ENCODE data around the gene AXIN1.
"Not testable (repeated sequence)": the region's sequence is repeated elsewhere in the genome, so short reads cannot be mapped to it uniquely, and the experiment has no call there.

AXIN1 gene

DNA sequence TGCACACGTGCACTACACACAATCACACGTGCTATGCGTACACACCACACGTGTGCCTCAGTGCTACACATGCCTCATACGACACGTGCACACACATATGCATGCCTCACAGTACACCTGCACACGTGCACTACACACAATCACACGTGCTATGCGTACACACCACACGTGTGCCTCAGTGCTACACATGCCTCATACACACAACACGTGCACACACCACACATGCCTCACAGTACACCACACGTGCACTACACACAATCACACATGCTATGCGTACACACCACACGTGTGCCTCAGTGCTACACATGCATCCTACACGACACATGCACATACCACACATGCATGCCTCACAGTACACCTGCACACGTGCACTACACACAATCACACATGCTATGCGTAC is 85.0 kb downstream of the AXIN1 start:
- DNase-seq (ENCODE audit: low spot score): not testable (repeated sequence)

DNA sequence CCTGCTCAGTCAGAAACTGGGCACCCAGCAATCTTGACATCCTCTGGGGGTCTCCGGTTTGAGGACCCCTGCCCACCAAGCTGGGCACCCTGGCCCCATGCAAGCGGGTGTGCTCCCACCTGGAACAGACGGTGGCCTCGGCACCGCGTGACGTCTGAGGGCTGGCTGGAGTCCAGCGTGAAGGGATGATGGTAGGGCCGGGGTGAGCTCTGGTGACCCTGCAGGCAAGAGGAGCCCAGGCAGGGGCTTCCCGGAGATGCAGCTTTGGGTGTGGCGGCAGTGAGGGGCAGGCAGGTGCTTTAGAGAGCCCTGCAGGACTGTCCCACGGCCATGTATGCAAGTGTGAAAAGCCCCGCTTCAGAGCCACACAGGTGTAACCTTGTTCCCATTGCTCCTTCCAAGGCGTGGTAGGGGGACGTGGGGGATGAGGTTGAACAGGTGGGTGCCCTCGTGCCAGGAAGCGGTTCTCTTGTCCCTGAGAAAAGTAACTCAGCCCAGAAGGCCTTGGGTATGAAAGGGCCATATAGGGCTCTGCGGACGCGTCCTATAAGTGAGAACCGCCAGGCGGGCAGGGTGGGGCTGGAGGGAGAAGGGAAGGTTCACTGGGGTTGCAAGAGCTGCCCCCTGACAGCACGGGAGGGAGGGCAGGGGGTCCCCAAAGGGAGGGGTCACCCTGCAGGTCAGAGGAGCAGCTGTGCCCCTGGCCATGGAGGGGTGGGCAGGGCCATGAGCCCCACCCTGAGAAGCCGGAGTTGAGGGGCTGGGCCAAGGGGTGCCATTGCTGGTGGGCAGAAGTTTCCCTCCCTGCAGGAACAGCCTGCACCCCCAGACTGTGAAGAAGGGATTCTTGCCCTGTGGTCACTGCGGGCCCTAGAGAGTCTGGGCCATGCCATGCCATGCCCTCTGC is 86.0 kb downstream of the AXIN1 start:
- no peak for DNase-seq (ENCODE audit: low spot score)

DNA sequence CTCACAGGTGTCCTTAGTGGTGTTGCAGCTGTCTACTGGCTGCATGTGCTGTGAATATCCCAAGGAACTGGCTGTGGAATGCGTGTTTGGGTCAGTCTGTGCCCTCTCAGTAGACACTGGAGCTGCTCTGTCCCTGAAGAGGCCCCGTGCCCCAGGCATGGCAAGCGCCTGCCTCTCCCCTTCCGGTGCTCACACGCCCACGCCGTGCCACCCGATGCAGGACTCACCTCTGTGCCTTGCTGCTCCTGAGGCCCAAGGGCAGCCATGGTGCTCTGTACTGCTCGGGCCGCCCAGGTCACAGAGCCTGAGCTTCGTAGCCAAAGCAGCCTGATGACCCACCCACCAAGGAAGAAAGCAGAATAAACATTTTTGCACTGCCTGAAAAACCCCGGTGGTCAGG is 86.8 kb downstream of the AXIN1 start:
- no peak for DNase-seq (ENCODE audit: low spot score)

DNA sequence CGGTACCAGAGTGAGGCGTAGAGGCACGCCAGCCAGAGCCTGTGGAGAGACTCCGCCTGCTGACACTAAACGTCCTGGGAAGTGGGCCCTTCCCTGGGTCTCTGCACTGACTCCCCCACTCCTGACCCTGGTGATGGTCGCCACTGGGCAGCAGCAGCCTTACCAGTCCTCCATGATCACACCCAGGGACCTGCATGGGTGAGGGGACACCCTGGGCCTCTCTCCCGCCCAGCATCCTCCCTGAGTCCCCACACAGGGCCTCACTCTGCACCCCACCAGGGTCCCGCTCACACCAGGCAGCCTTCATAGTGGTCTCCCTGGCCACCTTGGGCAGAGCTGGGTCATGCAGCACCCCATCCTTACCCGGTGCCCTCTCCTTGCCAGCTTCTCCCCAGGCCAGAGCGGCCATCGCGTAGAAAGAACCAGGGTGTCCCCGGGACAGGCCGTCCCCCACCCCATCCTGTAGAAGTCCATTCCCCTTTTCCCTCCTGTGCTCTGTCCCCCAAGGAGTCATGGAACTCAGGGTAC is 87.5 kb downstream of the AXIN1 start:
- no peak for DNase-seq (ENCODE audit: low spot score)

DNA sequence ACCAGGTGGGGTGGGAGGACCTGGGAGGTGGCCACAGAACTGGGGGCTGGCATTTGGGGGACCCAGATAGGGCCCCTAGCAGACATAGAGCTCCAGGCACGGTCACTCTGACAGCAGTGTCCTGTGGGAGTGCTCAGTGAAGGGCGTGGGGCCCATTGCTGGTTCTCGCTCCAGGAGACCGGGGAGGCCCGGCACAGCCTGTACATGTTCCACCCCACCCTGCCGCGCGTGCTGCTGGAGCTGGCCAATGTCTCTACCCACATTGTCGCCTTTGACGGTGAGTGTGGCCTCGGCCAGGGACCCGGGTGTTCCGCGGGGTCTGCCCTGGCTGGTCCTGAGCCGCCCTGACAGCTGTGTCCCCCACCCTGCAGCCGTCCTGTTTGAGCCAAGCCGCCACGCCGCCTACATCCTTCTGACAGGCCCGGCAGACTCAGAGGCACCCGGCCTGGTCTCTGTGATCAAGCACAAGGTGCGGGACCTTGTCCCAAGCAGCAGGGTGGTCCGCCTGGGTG is 88.0 kb downstream of the AXIN1 start:
- no peak for DNase-seq (ENCODE audit: low spot score)

DNA sequence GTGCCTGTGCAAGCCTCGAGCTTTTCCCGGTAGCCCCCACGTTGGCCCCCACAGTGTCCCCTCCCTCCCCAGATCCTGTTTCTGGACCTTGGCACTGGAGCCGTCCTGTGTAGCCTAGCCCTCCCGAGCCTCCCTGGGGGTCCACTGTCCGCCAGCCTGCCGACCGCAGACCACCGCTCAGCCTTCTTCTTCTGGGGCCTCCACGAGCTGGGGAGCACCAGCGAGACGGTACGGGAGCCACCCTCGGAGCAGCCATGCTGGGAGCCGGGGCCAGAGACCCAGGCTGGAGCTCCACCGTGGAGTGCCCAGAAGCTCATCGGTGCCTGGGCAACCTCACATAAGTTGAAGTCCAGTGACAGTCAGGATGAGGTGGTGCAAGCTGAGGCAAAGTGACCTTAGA is 88.6 kb downstream of the AXIN1 start:
- DNase-seq (ENCODE audit: low spot score): no peak

DNA sequence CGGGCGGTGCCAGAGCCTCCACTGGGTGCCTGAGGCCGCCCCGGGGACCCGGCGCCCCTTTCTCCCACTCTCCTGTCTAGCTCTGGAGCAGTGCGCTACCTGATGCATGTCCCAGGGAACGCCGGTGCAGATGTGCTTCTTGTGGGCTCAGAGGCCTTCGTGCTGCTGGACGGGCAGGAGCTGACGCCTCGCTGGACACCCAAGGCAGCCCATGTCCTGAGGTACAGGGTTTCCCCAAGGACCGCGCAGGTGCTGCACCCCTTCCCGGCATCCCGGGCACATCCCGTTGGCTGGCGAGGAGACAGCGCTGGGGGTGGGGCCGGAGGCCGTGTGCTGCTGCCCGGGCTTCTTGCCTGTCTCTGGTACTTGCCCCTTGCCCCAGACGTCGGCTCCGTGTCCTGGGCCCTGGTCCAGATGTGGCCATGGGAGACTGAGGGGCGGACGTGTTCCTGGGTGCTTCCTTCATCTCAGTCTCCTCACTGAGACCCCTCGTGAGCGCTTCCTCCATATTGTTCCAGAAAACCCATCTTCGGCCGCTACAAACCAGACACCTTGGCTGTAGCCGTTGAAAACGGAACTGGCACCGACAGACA is 89.2 kb downstream of the AXIN1 start:
- DNase-seq (ENCODE audit: low spot score): no peak

DNA sequence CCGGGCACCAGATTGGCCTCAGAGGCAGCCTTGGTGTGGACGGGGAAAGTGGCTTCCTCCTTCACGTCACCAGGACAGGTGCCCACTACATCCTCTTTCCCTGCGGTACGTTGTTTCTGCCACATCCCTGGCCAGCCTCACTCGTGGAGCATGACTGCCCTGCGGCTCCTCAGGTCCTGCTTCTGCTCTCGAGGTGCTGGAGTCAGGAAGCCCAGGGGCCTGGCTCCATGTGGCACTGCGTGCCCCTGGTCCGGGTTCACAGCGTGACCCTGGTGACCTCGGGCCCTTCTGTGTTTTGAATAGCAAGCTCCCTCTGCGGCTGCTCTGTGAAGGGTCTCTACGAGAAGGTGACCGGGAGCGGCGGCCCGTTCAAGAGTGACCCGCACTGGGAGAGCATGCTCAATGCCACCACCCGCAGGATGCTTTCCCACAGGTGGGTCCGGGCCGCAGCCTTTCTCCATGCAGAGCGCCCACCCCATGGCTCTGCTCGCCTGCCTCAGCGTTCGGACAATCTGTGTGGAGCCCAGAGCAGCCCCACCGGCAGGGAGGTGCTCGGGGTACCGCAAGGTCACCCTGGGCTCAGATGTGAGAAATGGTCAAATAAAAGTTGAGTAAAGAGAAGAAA is 90.3 kb downstream of the AXIN1 start:
- DNase-seq (ENCODE audit: low spot score): no peak

DNA sequence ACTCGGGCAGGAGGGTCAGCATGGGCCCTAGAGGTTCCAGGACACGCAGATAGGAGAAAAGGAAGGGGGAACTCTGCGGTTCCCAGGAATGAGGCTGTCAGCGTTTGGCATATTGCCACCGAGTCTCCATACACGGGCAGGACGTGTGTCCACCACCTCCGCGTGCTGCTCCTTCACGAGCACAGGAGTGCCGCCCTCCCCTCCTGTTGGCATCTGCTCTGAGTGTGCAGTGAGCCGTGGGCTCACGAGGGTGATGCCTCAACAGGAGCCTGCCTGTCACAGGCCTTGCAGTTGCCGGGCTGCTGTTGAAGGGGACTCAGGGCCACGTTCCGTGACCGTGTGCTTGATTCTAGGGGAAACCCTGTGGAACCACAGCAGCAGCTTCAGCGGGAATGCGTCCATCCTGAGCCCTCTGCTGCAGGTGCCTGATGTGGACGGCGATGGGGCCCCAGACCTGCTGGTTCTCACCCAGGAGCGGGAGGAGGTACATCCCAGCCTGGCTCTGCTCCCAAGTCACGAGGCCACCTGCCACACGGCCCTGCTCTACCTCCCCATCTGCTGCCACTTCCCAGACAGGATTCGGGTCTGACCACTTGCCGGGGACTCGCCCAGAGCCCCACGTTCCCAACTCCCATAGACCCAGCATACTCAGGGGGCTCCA is 91.4 kb downstream of the AXIN1 start:
- DNase-seq (ENCODE audit: low spot score): no peak

DNA sequence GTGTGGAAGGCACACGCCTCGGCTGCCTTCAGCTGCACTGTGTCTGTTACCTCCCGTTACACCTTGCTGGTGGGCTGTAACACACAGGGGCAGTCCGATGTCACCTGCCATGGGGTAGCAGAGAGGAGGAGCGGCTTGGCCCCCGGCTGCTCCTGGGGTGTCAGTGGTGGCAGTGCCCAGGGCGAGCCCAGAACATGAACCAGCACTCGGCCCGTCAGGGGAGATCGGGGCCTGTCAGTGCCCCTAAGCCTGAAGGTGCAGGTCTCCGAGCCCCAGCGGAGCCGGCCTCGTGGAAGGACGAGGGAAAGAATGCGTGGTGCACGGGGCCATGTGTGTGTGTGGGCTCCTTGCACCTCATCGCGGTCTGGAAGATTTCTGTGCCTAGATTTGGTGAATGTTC is 92.2 kb downstream of the AXIN1 start:
- DNase-seq (ENCODE audit: low spot score): no peak

DNA sequence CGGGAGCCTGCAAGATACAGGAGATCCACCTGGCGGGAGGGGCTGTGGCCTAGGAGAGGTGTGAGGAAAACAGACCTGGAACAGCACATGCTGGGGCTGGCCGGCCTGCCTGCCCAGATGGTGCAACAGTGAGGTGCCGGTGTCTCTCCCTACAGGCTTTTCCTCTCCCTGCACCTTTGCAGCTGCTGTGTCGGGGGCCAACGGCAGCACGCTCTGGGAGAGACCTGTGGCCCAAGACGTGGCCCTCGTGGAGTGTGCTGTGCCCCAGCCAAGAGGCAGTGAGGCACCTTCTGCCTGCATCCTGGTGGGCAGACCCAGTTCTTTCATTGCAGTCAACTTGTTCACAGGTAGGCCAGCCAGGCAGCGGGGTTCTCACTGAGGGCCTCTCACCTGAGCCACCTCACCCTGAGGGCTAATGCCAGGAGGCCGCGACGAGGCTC is 92.7 kb downstream of the AXIN1 start:
- DNase-seq (ENCODE audit: low spot score): no peak

DNA sequence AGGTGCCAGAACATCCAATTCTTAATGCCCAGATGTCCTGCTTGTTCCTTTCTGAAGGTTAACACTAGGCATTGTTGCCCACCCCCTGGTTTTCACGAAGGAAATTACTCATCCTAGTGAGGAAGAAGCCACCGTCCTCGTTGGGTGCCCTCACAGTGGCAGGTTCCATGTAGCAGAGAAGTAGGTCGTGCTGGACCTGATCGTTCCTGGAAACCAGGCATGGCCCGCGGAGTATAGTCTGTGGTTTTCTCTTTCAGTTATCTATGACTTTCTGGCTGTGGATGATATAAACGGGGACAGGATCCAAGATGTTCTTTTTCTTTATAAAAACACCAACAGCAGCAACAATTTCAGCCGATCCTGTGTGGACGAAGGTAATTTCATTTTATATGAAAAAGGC is 93.3 kb downstream of the AXIN1 start:
- no peak for DNase-seq (ENCODE audit: low spot score)

DNA sequence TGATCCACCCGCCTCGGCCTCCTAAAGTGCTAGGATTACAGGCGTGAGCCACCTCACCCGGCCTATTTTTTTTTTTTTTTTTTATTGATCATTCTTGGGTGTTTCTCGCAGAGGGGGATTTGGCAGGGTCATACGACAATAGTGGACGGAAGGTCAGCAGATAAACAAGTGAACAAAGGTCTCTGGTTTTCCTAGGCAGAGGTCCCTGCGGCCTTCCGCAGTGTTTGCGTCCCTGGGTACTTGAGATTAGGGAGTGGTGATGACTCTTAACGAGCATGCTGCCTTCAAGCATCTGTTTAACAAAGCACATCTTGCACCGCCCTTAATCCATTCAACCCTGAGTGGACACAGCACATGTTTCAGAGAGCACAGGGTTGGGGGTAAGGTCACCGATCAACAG is 94.4 kb downstream of the AXIN1 start:
- DNase-seq (ENCODE audit: low spot score): not testable (repeated sequence)

DNA sequence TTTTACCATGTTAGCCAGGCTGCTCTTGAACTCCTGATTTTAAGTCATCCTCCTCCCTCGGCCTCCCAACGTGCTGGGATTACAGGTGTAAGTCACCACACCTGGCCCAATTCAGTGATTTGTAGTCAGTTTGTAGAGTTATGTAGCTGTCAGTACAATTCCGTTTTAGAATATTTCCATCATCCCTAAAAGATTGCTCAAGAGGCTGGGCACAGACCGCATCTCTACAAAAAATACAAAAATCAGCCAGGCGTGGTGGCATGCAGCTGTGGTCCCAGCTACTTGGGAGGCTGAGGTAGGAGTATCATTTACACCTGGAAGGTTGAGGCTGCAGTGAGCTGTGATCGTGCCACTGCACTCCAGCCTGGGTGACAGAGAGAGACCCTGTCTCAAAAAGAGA is 97.3 kb downstream of the AXIN1 start:
- DNase-seq (ENCODE audit: low spot score): no peak

DNA sequence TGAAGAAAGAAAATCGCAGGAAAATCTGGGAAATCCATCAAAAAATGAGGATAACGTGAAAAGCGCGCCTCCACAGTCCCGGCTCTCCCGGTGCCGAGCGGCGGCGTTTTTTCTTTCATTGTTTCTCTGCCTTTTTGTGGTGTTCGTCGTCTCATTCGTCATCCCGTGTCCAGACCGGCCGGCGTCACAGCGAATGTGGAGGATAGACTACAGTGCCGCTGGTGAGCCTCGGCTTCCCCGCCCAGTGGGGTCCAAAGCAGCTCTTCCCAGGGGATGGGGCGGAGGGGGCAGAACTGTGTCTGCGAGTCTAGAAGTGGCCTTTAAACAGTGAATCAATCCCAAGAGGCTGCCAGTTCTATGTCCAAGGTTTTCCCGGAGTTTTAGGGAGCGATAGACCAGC is 98.1 kb downstream of the AXIN1 start:
- no peak for DNase-seq (ENCODE audit: low spot score)

DNA sequence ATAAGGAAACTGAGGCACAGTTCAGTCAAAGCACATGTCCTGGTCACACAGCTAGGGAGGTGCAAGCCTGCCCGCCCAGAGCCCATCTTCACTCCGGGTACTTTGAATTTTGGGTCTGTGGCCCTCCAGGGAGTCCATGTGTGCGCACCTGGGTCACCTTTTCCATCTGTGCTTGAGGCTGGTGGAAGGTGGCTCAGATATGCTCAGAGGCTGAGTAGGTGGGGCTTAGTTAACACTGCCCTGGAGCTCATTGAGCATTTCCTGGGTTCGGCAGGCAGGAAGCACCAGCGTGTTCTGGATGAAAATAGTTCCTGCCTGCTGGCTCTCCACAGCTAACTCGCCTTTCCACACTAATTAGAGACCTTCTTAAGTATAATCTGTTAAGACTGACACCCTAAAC is 98.7 kb downstream of the AXIN1 start:
- no peak for DNase-seq (ENCODE audit: low spot score)

DNA sequence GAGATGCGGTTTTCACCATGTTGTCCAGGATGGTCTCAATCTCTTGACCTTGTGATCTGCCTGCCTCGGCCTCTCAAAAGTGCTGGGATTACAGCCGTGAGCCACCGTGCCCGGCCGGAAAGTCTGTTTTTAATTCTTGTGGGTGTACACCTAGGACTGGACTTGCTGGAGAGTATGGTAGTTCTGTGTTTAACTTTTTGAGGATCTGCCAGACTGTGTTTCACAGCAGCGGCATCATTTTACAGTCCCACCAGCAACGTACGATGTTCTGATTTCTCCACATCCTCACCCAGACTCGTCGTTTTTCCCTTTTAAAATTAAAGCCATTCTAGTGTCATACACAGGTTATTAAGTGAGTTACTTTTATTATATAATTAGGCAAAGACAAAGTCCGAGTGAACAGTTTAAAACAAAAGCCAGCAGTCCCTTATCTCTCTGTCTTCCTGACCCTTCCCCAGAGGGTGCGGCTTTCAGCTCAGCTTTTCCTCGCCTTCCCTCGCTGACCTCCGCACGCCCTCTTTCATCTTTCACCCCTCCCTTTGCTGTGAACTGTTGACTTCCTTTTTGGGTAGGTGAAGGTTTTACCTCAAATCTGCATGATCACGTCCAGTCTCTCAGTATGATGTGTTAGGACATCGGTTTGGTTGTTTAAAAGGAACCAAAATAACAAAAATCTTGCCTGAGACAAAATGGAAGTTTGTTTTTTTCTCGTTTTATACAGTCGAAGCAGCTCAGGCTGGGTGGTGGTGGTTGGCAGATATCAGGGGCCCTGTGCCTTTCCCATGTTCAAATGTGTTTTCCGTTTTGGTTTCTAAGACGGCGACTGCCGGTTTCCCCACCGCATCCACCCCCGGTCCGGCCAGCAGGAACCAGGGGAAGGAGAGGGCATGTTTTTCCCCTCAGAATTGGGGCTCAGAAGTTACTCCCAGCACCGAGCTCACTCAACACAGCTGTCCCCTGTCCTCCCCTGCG is 99.9 kb downstream of the AXIN1 start:
- no peak for DNase-seq (ENCODE audit: low spot score)

DNA sequence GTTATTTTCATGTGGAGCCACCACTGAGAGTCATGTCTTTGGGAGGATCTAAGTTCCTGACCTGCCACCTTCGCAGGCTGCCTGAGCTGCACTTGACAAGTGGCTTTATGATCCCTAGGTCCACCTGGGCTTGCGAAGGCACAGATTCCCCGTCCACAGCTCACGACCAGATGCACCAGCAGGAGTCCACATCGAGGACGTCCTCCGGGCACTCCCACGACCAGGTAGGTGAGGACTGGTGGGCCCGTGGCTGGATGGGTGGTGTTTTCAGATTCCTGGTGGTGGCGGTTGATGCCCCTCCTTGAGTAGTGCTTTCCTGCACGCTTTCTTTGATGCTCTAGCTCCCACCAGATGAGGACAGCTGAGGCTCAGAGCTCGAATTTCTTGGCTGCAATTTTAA is 103.1 kb downstream of the AXIN1 start:
- no peak for DNase-seq (ENCODE audit: low spot score)

DNA sequence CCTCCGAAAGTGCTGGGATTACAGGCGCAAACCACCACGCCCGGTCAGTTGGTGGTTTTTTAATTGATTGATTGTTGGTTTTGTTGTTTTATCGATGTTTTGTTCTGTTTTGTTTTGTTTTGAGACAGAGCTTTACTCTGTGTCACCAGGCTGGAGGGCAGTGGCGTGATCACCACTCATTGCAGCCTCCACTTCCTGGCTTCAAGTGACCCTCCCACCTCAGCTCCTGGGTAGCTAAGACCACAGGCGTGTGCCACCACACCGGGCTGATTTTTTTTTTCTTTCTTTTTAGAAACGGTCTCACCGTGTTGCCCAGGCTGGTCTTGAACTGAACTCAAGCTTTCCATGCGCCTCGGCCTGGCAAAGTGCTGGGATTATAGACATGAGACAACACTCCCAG is 105.5 kb downstream of the AXIN1 start:
- DNase-seq (ENCODE audit: low spot score): no peak

DNA sequence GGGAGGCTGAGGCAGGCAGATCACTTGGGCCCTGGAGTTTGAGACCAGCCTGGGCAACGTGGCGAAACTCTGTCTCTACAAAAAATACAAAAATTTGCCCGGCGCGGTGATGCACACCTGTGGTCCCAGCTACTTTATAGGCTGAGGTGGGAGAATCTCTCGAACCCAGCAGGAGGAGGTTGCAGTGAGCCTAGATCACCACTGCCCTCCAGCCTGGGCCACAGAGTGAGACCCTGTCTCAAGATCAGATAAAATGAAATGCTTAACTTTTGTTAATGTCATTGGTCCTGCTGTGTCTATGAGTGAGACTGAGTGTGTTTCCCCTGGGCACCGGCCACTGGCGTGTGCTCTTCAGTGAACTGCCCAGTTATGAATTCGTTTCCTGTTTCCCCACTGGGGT is 107.4 kb downstream of the AXIN1 start:
- DNase-seq (ENCODE audit: low spot score): no peak

DNA sequence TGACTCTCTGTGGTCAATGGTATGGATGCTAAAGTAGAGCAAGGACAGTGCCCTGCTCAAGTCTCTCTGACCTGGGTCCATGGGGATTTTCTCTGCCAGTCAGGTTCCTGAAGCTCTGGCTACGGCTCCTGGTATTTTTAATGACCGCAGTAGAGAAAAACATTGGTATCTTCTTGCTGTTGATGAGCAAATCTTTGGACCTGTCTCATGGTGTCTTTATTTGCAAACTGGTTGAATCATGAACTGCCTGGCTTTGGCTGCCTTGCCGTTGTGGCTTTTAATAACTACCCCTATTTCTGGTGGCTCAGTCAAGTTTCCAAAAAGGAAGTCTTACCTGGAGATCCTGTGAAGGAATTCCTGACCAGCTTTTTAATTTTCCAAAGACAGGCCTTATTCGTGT is 109.2 kb downstream of the AXIN1 start:
- DNase-seq (ENCODE audit: low spot score): no peak
